CD4-positive, CD25-positive, alpha-beta regulatory T cell (primary cell): Measurements from ENCODE around the gene SMPD1. TPM values are rescaled to one million over a fixed set of nuclear protein-coding genes. Genes with fewer than 3 reads are reported as not detected.
A peak's percentile ranks its signal among the peaks of the same experiment; 100 is the strongest.

ENCODE experiments used
- ATAC-seq, 2 donors: fragments of 150-1000 bp; cut with Tn5 transposase; one replicate each; pipeline ENCODE4 v1.10.0; 2021; ENCODE audit warnings: low read depth in 2 of 2, moderate number of reproducible peaks in 2 of 2, moderate library complexity in 1 of 2
- DNase-seq, 3 donors: peaks; one replicate each; pipeline versions ENCODE4 v3.0.0 to v3.0.0-alpha.2; 2012 to 2022; ENCODE audit warnings: mixed read lengths in 1 of 3
- H3K27ac ChIP-seq: one replicate; pipeline ENCODE4 v1.7.0; 2013; ENCODE audit warnings: mild to moderate bottlenecking, low read length; ENCODE audit not compliant: insufficient read depth, poor library complexity, severe bottlenecking
- H3K27me3 ChIP-seq: one replicate; pipeline ENCODE4 v1.7.0; 2013; ENCODE audit warnings: low read length; ENCODE audit not compliant: control insufficient read depth, insufficient read depth
- H3K36me3 ChIP-seq: one replicate; pipeline ENCODE4 v1.7.0; 2013; ENCODE audit warnings: mild to moderate bottlenecking, low read length, moderate library complexity; ENCODE audit not compliant: control insufficient read depth, insufficient read depth
- H3K4me1 ChIP-seq: 2 replicates; pipeline ENCODE4 v1.7.0; 2013; ENCODE audit warnings: mild to moderate bottlenecking, low read length; ENCODE audit not compliant: insufficient read depth, control insufficient read depth, poor library complexity, severe bottlenecking
- H3K4me3 ChIP-seq: one replicate; pipeline ENCODE4 v1.7.0; 2013; ENCODE audit warnings: low read depth, mild to moderate bottlenecking, low read length, moderate library complexity
- H3K9me3 ChIP-seq, 2 experiments: 1 replicate in 1 of 2; 2 replicates in 1 of 2; pipeline ENCODE4 v1.7.0; 2013; ENCODE audit warnings: low read length in 2 of 2, mild to moderate bottlenecking in 1 of 2, moderate library complexity in 1 of 2; ENCODE audit not compliant: control insufficient read depth in 2 of 2
- H3K27ac Mint-ChIP-seq, 3 donors: one replicate each; pipeline ENCODE4 v1.8.0; 2020 to 2022; ENCODE audit warnings: mild to moderate bottlenecking in 3 of 3, mixed read lengths in 3 of 3, moderate library complexity in 2 of 3
- H3K27me3 Mint-ChIP-seq: one replicate; pipeline ENCODE4 v1.8.0; 2022; ENCODE audit warnings: mild to moderate bottlenecking, mixed read lengths
- H3K36me3 Mint-ChIP-seq: one replicate; pipeline ENCODE4 v1.8.0; 2020; ENCODE audit warnings: mixed read lengths
- H3K4me1 Mint-ChIP-seq, 4 donors: one replicate each; pipeline ENCODE4 v1.8.0; 2020 to 2022; ENCODE audit warnings: mixed read lengths in 4 of 4, mild to moderate bottlenecking in 1 of 4
- H3K4me3 Mint-ChIP-seq, 4 donors: one replicate each; pipeline ENCODE4 v1.8.0; 2020 to 2022; ENCODE audit warnings: mild to moderate bottlenecking in 4 of 4, mixed read lengths in 4 of 4, moderate library complexity in 3 of 4
- H3K9me3 Mint-ChIP-seq, 7 donors: one replicate each; pipeline ENCODE4 v1.8.0; 2020 to 2022; ENCODE audit warnings: mixed read lengths in 7 of 7, mild to moderate bottlenecking in 3 of 7, moderate library complexity in 2 of 7
- polyA plus RNA-seq, 4 donors: library from polyadenylated mRNA; unstranded; fragments of 300-500 nt; fragmentation: Illumina TruSeq; gene quantifications; one replicate each; pipeline ENCODE4 v1.2.3, GENCODE V29; 2021
- total RNA-seq: library from RNA; stranded (reverse); gene quantifications from one replicate; pipeline ENCODE4 v1.2.3, GENCODE V29; 2022

Gene SMPD1
- total and polyA plus RNA-seq, 5 donors from 2014 or later, result 11.4 to 43.7 (median 13.5) TPM

- peaks cover 18 to 97% (median 44%) of the 10 kb centered on the region in 4 donors for H3K4me1 Mint-ChIP-seq
- peak overlapping the region; percentile 50 to 92 (median 79) for H3K27ac Mint-ChIP-seq
- Histone ChIP-seq H3K27me3 (no peaks in the 10 kb centered on the region), H3K9me3 (no peaks in the 10 kb centered on the region), H3K4me3 (no peak overlapping the region), H3K36me3 (peaks cover 24% of the 10 kb centered on the region), H3K27ac (peak overlapping the region; percentile 53), H3K4me1 (peaks cover 57% of the 10 kb centered on the region)
- peaks cover 4% of the 10 kb centered on the region for H3K27me3 Mint-ChIP-seq
- H3K4me3 Mint-ChIP-seq, result peak overlapping the region; percentile 50 to 88 (median 63)
- peaks cover 52% of the 10 kb centered on the region for H3K36me3 Mint-ChIP-seq
- no peak for DNase-seq
- ATAC-seq, result no peak
- H3K9me3 Mint-ChIP-seq, result peaks cover 0 to 2% (median 0%) of the 10 kb centered on the region in 7 donors
Measured at GRCh38 chr11:6401464-6401863, 11.2 kb downstream of the SMPD1 start.

- Histone ChIP-seq H3K9me3 (no peaks in the 10 kb centered on the region), H3K27me3 (no peaks in the 10 kb centered on the region), H3K4me3 (peak overlapping the region; percentile 66), H3K4me1 (peaks cover 63% of the 10 kb centered on the region), H3K27ac (peak overlapping the region; percentile 82), H3K36me3 (peaks cover 19% of the 10 kb centered on the region)
- peaks cover 57% of the 10 kb centered on the region for H3K36me3 Mint-ChIP-seq
- DNase-seq (peak in 1 of 3 donors; percentile 52), ATAC-seq (no peak)
- peak overlapping the region; percentile 80 to 91 (median 87) for H3K4me3 Mint-ChIP-seq
- peaks cover 4% of the 10 kb centered on the region for H3K27me3 Mint-ChIP-seq
- peak overlapping the region; percentile 81 to 97 (median 92) for H3K27ac Mint-ChIP-seq
- H3K9me3 Mint-ChIP-seq, result peaks cover 0 to 2% (median 0%) of the 10 kb centered on the region in 7 donors
- peaks cover 12 to 97% (median 48%) of the 10 kb centered on the region in 4 donors for H3K4me1 Mint-ChIP-seq
Measured at GRCh38 chr11:6402061-6402470, 11.8 kb downstream of the SMPD1 start.

- Mint-ChIP-seq H3K27me3 (peaks cover 4% of the 10 kb centered on the region), H3K4me1 (peaks cover 9 to 97% (median 52%) of the 10 kb centered on the region in 4 donors), H3K4me3 (peak overlapping the region; percentile 80 to 91 (median 87)), H3K36me3 (peaks cover 57% of the 10 kb centered on the region), H3K9me3 (peaks cover 0 to 2% (median 0%) of the 10 kb centered on the region in 7 donors), H3K27ac (peak overlapping the region; percentile 81 to 97 (median 92))
- peaks cover 68% of the 10 kb centered on the region for H3K4me1 ChIP-seq
- peak overlapping the region; percentile 66 for H3K4me3 ChIP-seq
- H3K36me3 ChIP-seq, result peaks cover 14% of the 10 kb centered on the region
- peak overlapping the region; percentile 82 for H3K27ac ChIP-seq
- DNase-seq (peak; percentile 67 to 97 (median 92)), ATAC-seq (peak; percentile 88 to 91)
- no peaks in the 10 kb centered on the region for H3K9me3 ChIP-seq
- no peaks in the 10 kb centered on the region for H3K27me3 ChIP-seq
Measured at GRCh38 chr11:6402561-6402981, 12.3 kb downstream of the SMPD1 start.

GRCh38 chr11:6403539-6403938, 13.3 kb downstream of the SMPD1 start:
- Histone ChIP-seq H3K27me3 (no peaks in the 10 kb centered on the region), H3K4me1 (peaks cover 70% of the 10 kb centered on the region), H3K36me3 (peaks cover 12% of the 10 kb centered on the region), H3K27ac (peak overlapping the region; percentile 82), H3K9me3 (no peaks in the 10 kb centered on the region), H3K4me3 (peak overlapping the region; percentile 66)
- Mint-ChIP-seq H3K27ac (peak overlapping the region; percentile 81 to 97 (median 92)), H3K4me1 (peaks cover 9 to 92% (median 56%) of the 10 kb centered on the region in 4 donors), H3K36me3 (peaks cover 52% of the 10 kb centered on the region), H3K9me3 (peaks cover 0 to 2% (median 0%) of the 10 kb centered on the region in 7 donors), H3K27me3 (peaks cover 4% of the 10 kb centered on the region), H3K4me3 (peak overlapping the region; percentile 80 to 94 (median 91))
- DNase-seq, result no peak
- ATAC-seq, result no peak

DNA sequence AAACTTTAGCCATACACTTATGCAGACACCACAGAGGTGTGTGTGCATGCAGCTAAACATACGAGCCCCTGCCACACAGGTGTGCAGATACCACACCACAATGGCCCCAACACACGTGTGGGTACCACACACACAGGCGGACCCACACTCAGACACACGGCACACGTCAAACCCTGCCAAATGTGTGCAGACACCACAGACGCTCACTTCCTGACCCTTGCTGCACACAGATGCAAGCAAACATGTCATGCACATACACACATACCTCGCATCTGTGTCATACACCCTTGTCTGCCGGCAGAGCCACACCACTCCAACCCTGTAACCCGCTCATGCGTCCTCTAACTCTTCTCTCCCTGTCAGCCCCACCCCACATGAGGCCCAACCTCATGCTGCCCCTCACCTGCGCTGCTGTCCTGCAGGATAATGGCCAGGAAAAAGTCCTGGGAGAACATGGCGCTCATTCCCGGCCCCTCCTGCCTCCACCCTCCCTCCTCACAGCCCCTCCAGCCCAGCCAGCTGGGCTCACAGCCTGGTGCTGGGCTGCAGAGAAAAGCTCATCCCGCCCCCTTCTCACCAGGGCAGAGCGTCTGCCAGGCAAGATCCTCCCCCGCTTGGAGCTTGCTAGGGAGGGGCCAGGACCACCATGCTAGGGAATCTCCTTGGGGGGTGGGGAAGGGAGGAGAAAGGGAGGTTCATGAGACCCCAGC, 14.2 kb downstream of the SMPD1 start:
- Histone ChIP-seq H3K36me3 (peaks cover 17% of the 10 kb centered on the region), H3K4me1 (peaks cover 72% of the 10 kb centered on the region), H3K9me3 (no peaks in the 10 kb centered on the region), H3K27me3 (no peaks in the 10 kb centered on the region), H3K27ac (peak overlapping the region; percentile 82), H3K4me3 (peak overlapping the region; percentile 66)
- Mint-ChIP-seq H3K36me3 (peaks cover 49% of the 10 kb centered on the region), H3K27ac (peak overlapping the region; percentile 81 to 97 (median 92)), H3K27me3 (peaks cover 4% of the 10 kb centered on the region), H3K9me3 (peaks cover 0 to 2% (median 0%) of the 10 kb centered on the region in 7 donors), H3K4me1 (peaks cover 9 to 89% (median 54%) of the 10 kb centered on the region in 4 donors), H3K4me3 (peak overlapping the region; percentile 32 to 94 (median 87))
- peak; percentile 59 to 66 for ATAC-seq
- DNase-seq, result peak in 2 of 3 donors; percentile 43 to 52

- DNase-seq (no peak), ATAC-seq (no peak)
- H3K9me3 Mint-ChIP-seq, result peaks cover 0 to 2% (median 0%) of the 10 kb centered on the region in 7 donors
- H3K36me3 ChIP-seq, result peaks cover 22% of the 10 kb centered on the region
- H3K4me1 ChIP-seq, result peaks cover 74% of the 10 kb centered on the region
- peaks cover 4% of the 10 kb centered on the region for H3K27me3 Mint-ChIP-seq
- H3K4me3 Mint-ChIP-seq, result peak overlapping the region in 3 of 4 donors; percentile 34 to 80 (median 75)
- H3K4me1 Mint-ChIP-seq, result peaks cover 10 to 89% (median 56%) of the 10 kb centered on the region in 4 donors
- no peaks in the 10 kb centered on the region for H3K9me3 ChIP-seq
- H3K4me3 ChIP-seq, result no peak overlapping the region
- H3K27ac Mint-ChIP-seq, result peak overlapping the region; percentile 81 to 97 (median 92)
- peaks cover 52% of the 10 kb centered on the region for H3K36me3 Mint-ChIP-seq
- H3K27ac ChIP-seq, result peak overlapping the region; percentile 82
- no peaks in the 10 kb centered on the region for H3K27me3 ChIP-seq
Measured at GRCh38 chr11:6405052-6405667, 14.9 kb downstream of the SMPD1 start.

GRCh38 chr11:6405846-6406245, 15.6 kb downstream of the SMPD1 start:
- Mint-ChIP-seq H3K4me3 (peak overlapping the region; percentile 34 to 93 (median 62)), H3K4me1 (peaks cover 10 to 90% (median 52%) of the 10 kb centered on the region in 4 donors), H3K9me3 (peaks cover 0 to 2% (median 0%) of the 10 kb centered on the region in 7 donors), H3K27me3 (peaks cover 4% of the 10 kb centered on the region), H3K27ac (peak overlapping the region; percentile 88 to 95 (median 92)), H3K36me3 (peaks cover 51% of the 10 kb centered on the region)
- Histone ChIP-seq H3K36me3 (peaks cover 24% of the 10 kb centered on the region), H3K9me3 (no peaks in the 10 kb centered on the region), H3K4me3 (no peak overlapping the region), H3K4me1 (peaks cover 80% of the 10 kb centered on the region), H3K27me3 (no peaks in the 10 kb centered on the region), H3K27ac (no peak overlapping the region)
- DNase-seq (no peak), ATAC-seq (no peak)
